GM19395 (cell line): Measurements from ENCODE around the gene RBFOX2.
"Not testable (repeated sequence)": the region's sequence is repeated elsewhere in the genome, so short reads cannot be mapped to it uniquely, and the experiment has no call there.

Experiments used
- ATAC-seq: cut with Tn5 transposase; IDR thresholded peaks from one replicate; pipeline ENCODE4 v1.9.1; 2021; ENCODE audit warnings: mild to moderate bottlenecking, moderate library complexity; ENCODE audit not compliant: unreplicated experiment

RBFOX2 gene

DNA sequence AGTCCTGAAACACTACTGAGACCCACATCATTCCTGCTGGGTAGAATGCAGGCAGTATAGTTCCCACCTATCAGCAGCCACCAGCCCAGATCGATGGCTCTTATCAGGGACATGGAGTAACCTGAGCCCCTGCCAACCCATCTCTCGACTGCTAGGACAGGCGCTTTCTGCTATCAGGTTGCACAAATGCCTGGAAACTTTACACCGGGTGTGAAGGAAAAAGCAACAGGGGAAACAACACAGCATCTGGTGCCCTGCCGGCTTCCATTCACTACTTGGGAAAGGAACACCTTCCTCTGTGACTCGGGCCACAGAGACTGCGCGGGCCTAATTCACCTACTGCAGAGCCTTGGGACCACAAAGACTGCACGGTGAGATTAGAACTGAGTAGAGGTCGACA, 18.5 kb downstream of the RBFOX2 start:
- no peak for ATAC-seq

DNA sequence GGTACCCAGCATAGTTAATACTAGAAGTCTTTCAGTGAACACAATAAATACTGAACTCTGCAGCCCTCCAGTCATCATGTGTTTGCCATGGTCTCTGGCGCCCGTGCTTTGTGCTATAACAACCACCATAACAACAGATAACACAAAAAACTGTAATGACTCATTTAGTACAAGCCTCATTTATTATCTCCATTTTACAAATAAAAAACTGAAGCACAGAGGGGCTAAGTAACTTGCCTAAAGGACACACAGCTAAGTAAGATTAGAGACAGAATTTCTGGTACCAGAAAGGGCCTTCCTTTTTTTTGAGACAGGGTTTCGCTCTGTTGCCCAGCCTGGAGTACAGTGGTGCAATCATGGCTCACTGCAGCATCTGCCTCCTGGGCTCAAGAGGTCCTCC, 19.5 kb downstream of the RBFOX2 start:
- no peak for ATAC-seq

DNA sequence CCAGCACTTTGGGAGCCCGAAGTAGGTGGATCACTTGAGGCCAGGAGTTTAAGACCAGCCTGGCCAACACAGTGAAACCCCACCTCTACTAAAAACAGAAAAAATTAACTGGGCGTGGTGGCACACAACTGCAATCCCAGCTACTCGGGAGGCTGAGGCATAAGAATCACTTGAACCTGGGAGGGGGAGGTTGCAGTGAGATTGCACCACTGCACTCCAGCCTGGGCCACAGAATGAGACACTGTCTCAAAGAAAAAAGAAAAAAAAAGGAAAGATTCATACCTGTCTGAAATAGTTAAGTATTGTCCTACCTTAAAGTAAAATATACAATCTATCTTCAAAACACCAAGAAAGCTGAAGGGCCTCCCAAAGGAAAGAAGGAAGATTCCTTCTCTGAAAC, 20.1 kb downstream of the RBFOX2 start:
- ATAC-seq: no peak

DNA sequence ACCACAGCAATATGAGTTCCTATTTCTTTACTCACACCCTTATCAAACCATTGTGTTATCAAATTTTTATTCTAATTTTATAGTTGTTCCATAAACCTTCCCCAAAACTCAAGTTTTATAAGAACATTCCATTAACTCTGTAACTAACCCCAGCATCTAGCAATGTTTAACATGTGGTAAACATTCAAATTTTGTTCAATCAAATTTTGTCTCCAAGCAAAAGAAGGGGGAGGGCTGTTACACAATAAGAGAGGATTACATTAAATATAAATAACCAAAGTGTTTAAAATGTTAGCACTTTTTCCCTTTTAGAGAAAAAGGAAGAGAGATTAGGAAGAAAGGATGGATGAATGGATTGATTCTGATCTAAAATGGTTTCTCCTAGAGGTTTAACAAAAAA, 20.5 kb downstream of the RBFOX2 start:
- ATAC-seq: no peak

DNA sequence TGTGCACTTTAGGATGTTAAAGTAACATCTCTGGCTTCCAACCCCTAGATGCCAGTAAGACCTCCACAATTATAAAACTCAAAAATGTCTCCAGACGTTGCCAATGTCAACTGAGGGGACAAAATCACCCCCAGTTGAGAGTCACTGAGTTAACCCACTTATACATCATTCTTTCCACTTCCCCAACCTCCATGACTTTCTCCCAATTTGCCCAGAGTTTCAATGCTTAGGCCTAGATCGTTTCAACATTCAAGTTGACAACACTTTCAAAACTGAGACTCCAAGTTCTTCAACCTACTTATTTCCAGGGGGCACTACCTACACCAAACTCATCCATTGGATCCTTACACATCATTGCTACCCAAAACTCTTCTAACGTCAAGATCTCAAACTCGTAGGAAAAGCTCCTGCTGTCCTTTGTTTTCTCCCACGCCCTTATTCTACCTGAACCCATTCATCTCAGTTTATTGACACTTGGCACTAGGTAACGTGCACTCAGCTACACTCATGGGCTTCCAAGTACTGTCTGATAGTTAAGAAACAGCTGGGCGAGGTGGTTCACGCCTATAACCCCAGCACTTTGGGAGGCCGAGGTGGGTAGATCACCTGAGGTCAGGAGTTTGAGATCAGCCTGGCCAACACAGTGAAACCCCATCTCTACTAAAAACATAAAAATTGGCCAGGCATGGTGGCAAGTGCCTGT, 24.5 kb downstream of the RBFOX2 start:
- ATAC-seq: no peak

DNA sequence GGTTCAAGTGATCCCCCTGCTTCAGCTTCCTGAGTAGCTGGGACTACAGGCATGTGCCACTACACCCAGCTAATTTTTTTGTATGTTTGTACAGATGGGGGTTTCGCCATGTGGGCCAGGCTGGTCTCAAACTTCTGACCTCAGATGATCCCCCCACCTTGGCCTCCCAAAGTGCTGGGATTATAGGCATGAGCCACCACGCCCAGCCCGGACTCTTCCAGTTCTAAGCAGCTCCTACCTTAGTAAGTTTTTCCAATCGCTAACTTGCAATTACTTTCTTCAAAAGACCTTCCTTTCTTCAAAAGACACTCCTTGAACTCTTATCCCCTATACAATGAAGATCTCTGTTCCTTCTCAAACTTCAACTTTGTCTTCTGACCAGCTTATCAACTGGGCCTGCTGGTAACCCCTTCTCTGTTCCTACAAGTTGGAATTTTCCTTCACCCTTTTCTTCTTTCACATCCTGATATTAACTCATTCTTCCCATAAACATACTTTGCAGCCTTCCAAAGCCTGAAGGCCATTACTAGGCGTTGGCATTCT, 25.8 kb downstream of the RBFOX2 start:
- ATAC-seq: no peak

DNA sequence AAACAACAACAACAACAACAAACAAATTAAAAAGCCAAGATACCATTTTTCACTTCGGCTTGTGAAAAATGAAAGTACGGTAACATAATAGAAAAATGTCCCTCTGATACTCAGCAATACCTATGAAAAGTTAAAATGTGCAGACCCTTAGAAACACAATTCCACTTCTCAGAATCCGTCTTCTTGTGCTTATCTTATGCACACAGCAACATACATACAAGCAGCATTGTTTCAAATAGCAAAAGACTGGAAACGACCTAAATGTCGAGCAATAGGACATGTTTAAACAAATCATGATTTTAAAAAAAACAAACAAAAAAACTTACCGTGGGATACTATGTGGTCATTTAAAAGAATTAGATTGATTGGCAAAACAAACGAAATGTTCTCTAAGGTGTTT, 26.5 kb downstream of the RBFOX2 start:
- ATAC-seq: no peak

DNA sequence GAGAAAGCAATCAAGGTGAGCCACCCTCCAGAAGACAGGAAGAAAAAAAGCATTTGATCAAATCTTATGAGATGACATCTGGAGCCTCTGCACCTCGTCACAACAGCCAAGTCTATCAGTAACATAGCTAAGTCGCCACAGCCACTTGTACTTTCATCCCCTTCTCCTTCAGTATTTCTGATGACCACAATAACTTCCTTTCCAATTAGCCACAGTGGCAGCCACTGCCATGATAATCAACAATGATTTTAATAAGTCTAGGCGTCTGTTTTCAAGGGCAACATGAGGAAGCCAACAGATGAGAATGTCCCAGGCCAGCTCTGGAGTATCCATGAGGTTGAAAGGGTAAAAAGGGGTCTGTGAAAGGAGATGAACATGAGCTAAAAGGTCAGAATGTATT, 29.9 kb downstream of the RBFOX2 start:
- no peak for ATAC-seq

DNA sequence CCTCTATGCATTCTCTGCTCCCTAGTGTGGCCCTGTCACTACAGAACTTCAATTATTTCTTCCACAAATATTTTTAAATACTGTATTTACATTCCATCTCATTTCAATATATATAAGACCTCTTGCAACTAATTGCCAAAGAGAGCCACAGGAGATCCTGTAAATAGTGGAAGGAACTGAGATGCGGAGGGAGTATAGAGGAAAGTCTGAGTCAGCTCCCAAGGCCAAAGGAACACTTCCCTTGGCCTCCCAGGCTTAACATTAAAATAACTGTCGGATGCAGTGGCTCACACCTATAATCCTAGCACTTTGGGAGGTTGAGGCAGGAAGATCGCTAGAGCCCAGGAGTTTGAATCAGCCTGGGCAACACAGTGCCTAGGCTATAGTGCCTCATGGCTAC, 31.2 kb downstream of the RBFOX2 start:
- no peak for ATAC-seq

DNA sequence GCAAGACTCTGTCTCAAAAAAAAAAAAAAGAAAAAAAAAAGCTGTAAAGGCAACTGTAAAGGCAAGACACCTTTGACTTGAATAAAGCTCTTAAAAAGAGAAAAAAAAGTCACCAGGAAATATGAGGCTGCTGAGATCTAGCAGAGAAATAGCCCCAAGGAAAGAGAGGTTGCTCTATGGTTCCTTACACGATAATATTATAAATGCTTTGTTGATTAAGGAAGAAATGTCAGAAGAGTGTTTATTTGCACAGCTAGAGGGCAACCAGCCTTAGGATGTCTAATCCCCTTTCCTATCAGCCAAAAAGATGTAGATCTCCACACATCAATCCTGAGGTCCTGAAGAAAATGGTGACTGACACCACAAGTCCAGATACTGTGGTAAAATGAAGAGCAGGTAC, 32.0 kb downstream of the RBFOX2 start:
- ATAC-seq: no peak

DNA sequence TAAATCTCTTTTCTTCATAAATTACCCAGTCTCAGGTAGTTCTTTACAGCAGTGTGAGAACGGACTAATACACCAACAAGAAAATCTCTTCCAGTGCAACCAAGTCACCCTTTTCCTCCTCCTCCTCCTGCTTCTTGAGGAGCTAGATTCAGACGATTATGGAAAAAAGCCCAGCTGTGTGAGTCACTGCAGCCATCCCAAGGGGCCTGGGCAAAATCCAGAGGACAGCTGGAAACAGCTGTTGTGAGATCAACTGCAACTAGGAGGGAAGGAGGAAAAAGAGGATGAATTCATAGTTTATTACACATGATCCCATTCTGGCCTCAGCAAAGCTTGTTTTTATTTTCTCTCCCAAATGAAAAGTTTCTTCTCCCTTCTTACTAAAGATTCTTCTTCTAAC, 32.9 kb downstream of the RBFOX2 start:
- ATAC-seq: no peak

DNA sequence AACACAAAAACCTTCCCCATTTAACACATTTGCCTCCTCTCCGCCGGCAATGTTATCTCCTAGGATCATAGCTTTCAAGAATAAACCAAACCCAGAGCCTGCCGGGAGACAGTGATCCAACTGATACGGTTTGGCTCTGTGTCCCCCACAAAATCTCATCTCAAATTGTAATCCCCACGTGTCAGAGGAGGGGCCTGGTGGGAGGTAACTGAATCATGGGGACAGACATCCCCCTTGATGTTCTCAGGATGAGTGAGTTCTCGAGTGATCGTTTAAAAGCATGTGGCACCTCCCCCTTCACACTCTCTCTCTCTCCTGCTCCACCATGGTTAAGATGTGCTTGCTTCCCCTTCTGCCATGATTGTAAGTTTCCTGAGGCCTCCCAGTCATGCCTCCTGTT, 33.3 kb downstream of the RBFOX2 start:
- no peak for ATAC-seq

DNA sequence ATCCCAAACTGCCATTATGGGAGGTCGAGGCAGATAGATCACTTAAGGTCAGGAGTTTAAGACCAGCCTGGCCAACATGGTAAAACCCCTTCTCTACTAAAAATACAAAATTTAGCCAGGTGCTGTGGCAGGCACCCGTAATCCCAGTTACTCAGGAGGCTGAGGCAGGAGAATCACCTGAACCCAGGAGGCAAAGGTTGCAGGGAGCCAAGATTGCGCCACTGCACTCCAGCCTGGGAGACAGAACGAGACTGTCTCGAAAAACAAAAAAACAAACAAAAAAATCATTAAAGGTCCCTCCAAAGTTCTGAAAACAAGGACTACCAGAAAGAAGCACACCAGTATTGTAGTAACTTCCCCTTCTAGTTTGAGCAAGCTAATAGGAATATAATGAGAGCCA, 34.9 kb downstream of the RBFOX2 start:
- ATAC-seq: not testable (repeated sequence)

- no peak for ATAC-seq
Measured at GRCh38 chr22:35993048-35993714, 35.4 kb downstream of the RBFOX2 start.

GRCh38 chr22:35991168-35991567, 37.5 kb downstream of the RBFOX2 start:
- ATAC-seq: no peak

DNA sequence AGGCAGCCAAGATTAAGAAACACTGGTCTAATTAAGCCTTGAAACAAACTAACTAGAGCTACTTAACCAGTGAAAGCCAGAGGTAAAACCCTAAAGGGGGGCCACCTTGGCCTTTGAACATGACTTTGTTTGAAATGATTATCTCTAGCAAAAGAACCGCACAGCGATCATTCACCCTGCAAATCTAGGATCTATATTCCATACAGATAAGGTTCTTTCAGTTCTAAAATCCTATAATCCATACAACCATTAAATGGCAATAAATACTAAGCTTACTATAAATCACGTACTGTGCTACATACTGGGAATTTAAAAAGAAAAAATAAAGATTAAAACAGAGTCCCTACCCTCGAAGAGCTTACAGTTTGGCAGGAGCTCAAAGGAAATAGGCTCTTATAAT, 40.6 kb downstream of the RBFOX2 start:
- ATAC-seq: no peak

- no peak for ATAC-seq
Measured at GRCh38 chr22:35987487-35987886, 41.1 kb downstream of the RBFOX2 start.

- no peak for ATAC-seq
Measured at GRCh38 chr22:35986088-35986487, 42.5 kb downstream of the RBFOX2 start.

DNA sequence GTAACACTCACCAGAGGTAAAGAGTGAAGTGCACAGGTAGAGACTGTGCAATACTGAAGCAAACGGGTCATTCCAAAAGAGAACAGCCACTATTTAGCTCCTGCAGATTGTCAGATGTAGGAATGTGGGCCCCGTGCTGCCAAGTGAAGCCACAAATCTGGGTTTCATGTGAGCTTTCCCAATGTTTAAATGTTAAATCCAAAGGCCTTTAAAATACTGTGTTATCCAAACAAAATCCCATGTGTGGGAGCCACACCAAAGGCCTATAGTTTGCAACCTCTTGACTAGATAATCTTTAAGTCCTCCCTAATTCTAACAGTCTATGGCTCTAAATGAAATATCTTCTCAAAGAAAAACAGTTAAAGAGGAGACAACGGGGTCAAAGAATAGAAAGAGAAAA, 43.3 kb downstream of the RBFOX2 start:
- no peak for ATAC-seq

DNA sequence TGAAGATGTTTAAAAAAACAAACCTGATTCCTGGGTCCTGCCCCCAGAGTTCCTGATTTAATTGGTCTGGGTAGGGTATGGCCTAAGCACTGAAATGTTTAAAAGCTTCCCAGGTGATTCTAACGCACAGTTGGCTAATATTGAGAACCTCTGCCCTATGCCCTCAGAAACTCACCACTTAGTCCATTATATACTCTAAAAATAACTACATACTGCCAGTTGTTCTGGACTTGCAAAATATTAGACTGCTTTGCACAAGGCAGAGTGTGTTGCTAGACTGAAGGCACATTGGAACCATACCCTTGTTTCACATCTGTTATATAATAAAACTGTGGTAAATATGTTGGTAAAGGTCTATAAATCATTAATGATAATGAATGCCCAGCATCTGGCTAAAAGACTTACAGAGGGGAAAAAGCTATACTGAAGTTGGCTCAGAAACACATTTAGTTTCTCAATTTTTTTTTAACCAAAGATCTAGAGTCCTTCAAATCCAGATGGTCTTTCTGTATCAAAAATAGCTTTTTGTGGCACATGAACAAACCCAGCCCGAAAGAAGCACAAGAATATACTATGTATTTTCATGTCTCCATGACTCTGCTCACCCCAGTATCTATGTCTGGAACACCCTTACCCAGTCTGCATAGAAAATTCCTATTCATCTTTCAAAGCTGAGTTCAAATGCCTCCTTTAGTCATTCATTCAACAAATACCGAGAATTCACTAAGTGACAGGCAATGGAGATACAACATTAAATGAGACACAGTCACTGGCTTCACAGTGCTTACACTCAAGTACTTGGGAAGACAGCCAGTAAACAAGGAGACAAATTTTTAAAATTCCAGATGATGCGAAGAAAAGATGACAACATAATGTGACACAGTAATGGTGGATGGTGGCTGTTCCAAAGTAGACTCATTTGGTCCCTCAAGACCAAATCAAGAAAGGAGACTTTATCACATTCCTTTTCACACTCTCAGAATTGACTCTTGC, 44.1 kb downstream of the RBFOX2 start:
- no peak for ATAC-seq

DNA sequence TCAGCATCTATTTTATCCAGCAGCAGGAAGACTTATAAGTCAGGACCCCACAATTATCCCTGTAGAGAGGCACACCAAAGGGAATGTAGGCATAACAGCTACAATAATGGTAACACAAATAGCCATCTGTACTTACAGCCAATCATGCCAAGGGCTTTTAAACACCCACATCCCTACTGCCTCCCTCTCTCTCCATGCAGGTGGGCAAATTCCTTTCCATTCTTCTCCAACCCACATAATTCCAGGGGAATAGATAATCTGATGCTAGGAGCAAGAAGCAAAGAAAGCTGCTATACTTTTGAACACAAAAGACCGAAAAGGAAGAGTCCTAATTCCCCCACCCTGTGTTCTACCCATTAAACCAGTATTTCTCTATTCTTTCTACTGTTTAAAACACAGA, 46.7 kb downstream of the RBFOX2 start:
- no peak for ATAC-seq
